HCT116 (cell line): Measurements from ENCODE around the gene PRKCA. TPM values are rescaled to one million over a fixed set of nuclear protein-coding genes. Genes with fewer than 3 reads are reported as not detected.

Source experiments
- ATAC-seq: fragments of 200-7000 bp; cut with Tn5 transposase; 2 replicates; pipeline ENCODE4 v1.9.1; 2020; ENCODE audit warnings: mild to moderate bottlenecking, moderate library complexity
- BruUV-seq: library from RNA; stranded (reverse); fragments of 400-500 nt; replicated peaks from 2 replicates; lab custom pipeline; 2021; lab: Mats Ljungman, UMichigan
- CTCF ChIA-PET: fragments of 300-600 bp; sonication (Branson Sonifier 250); formaldehyde crosslinking; loops from one replicate; lab custom pipeline; 2021; ENCODE audit warnings: antibody characterized with exemption; lab: Charles Lee
- POLR2A ChIA-PET: fragments of 300-600, 350-600 bp; sonication (Branson Sonifier 250); formaldehyde crosslinking; loops from one replicate; lab custom pipeline; 2021; ENCODE audit warnings: antibody characterized with exemption; lab: Charles Lee
- RAD21 ChIA-PET, 2 experiments: fragments of 300-600 bp; sonication (Branson Sonifier 250); formaldehyde crosslinking; loops; one replicate each; lab custom pipeline; 2023; ENCODE audit warnings: low total read pairs in 2 of 2; ENCODE audit not compliant: uncharacterized antibody in 2 of 2, unreplicated experiment in 2 of 2, low non-redundant PET in 1 of 2; lab: Charles Lee
- DNase-seq: peaks from one replicate; pipeline ENCODE4 v3.0.0-alpha.2; 2010; ENCODE audit warnings: low read depth, low spot score
- H2AFZ ChIP-seq: fragments of 200-600 bp; shearing (Covaris generic), sonication (generic); 2 replicates; pipeline ENCODE4 v1.6.1; 2017; ENCODE audit warnings: low read depth, mixed run types, mixed read lengths, antibody characterized with exemption, low read length; ENCODE audit not compliant: poor library complexity, severe bottlenecking
- H3K27ac ChIP-seq: 2 replicates; pipeline ENCODE4 v1.5.1; 2012; ENCODE audit warnings: low read depth, low read length
- H3K27me3 ChIP-seq: fragments of 200-600 bp; sonication (generic); 2 replicates; pipeline ENCODE4 v1.6.1; 2016; ENCODE audit warnings: mixed run types, low read length, mixed read lengths; ENCODE audit not compliant: insufficient read depth
- H3K36me3 ChIP-seq, 2 experiments: fragments of 200-500 bp in 1 of 2; fragments of 200-600 bp in 1 of 2; sonication (Bioruptor generic) in 1 of 2; sonication (generic) in 1 of 2; 2 replicates each; pipeline versions ENCODE4 v1.5.1 to v1.6.1; 2014 to 2016; ENCODE audit warnings: low read length in 2 of 2, inconsistent platforms in 1 of 2, mixed read lengths in 1 of 2, mixed run types in 1 of 2; ENCODE audit not compliant: insufficient read depth in 2 of 2, control insufficient read depth in 1 of 2
- H3K4me1 ChIP-seq, 2 experiments: fragments of 200-600 bp in 1 of 2; sonication (generic) in 1 of 2; 2 replicates each; pipeline versions ENCODE4 v1.5.1 to v1.6.1; 2012 to 2017; ENCODE audit warnings: low read length in 2 of 2, inconsistent platforms in 1 of 2, mild to moderate bottlenecking in 1 of 2, mixed read lengths in 1 of 2, mixed run types in 1 of 2, moderate library complexity in 1 of 2; ENCODE audit not compliant: insufficient read depth in 2 of 2, control insufficient read depth in 1 of 2
- H3K4me2 ChIP-seq: fragments of 200-600 bp; sonication (generic); 2 replicates; pipeline ENCODE4 v1.6.1; 2017; ENCODE audit warnings: mixed run types, low read length, mixed read lengths
- H3K4me3 ChIP-seq, 2 experiments: fragments of 200-600 bp in 1 of 2; sonication (generic) in 1 of 2; replicated peaks in 1 of 2; 2 replicates each; pipeline ENCODE4 v1.5.1; 2011 to 2016; ENCODE audit warnings: low read length in 2 of 2, control low read depth in 1 of 2, low read depth in 1 of 2, mild to moderate bottlenecking in 1 of 2, mixed read lengths in 1 of 2, mixed run types in 1 of 2
- H3K79me2 ChIP-seq: fragments of 200-600 bp; sonication (generic); 2 replicates; pipeline ENCODE4 v1.6.1; 2017; ENCODE audit warnings: mild to moderate bottlenecking, mixed run types, low read length, moderate library complexity, mixed read lengths; ENCODE audit not compliant: insufficient read depth
- H3K9ac ChIP-seq: fragments of 200-600 bp; sonication (generic); 2 replicates; pipeline ENCODE4 v1.6.1; 2016; ENCODE audit warnings: low read length, mixed read lengths
- H3K9me2 ChIP-seq: fragments of 200-600 bp; sonication (generic), shearing (Covaris generic); 2 replicates; pipeline ENCODE4 v1.6.1; 2017; ENCODE audit warnings: mixed run types, mild to moderate bottlenecking, moderate library complexity; ENCODE audit not compliant: insufficient read depth
- H3K9me3 ChIP-seq, 2 experiments: fragments of 200-500 bp in 1 of 2; fragments of 200-600 bp in 1 of 2; sonication (Bioruptor generic) in 1 of 2; sonication (generic) in 1 of 2; 2 replicates each; pipeline ENCODE4 v1.6.1; 2014 to 2017; ENCODE audit warnings: low read length in 2 of 2, mixed read lengths in 2 of 2, inconsistent platforms in 1 of 2, low read depth in 1 of 2, mild to moderate bottlenecking in 1 of 2, mixed run types in 1 of 2, moderate library complexity in 1 of 2; ENCODE audit not compliant: control insufficient read depth in 1 of 2, insufficient read depth in 1 of 2
- H4K20me1 ChIP-seq: fragments of 200-600 bp; sonication (generic), shearing (Covaris generic); 2 replicates; pipeline ENCODE4 v1.6.1; 2017; ENCODE audit warnings: mixed run types, mild to moderate bottlenecking, moderate library complexity; ENCODE audit not compliant: insufficient read depth
- ATF3 ChIP-seq: IDR thresholded peaks from 2 replicates; pipeline ENCODE4 v1.6.1; 2012
- CTCF ChIP-seq, 3 experiments: fragments of 200-600 bp in 1 of 3; sonication (generic) in 1 of 3; IDR thresholded peaks in 2 of 3; conservative IDR thresholded peaks in 1 of 3; 2 replicates each; pipeline ENCODE4 v1.5.1; 2012 to 2017; ENCODE audit warnings: low read depth in 2 of 3, low read length in 2 of 3, antibody characterized with exemption in 1 of 3, borderline replicate concordance in 1 of 3, control low read depth in 1 of 3, mild to moderate bottlenecking in 1 of 3, mixed read lengths in 1 of 3, mixed run types in 1 of 3, moderate library complexity in 1 of 3; ENCODE audit not compliant: insufficient read depth in 1 of 3
- ELF1 ChIP-seq: IDR thresholded peaks from 2 replicates; pipeline ENCODE4 v1.6.1; 2012; ENCODE audit warnings: low read depth, borderline replicate concordance
- EZH2 ChIP-seq: fragments of 200-600 bp; sonication (generic); IDR thresholded peaks from 2 replicates; pipeline ENCODE4 v1.6.1; 2017; ENCODE audit warnings: antibody characterized with exemption, mixed run types
- EZH2phosphoT487 ChIP-seq: fragments of 200-600 bp; IDR thresholded peaks from 2 replicates; pipeline ENCODE4 v1.6.1; 2018; ENCODE audit warnings: antibody characterized with exemption, borderline replicate concordance
- FOSL1 ChIP-seq: IDR thresholded peaks from 2 replicates; pipeline ENCODE4 v1.6.1; 2012; ENCODE audit warnings: low read depth
- POLR2AphosphoS5 ChIP-seq: IDR thresholded peaks from 2 replicates; pipeline ENCODE4 v1.6.1; 2011; ENCODE audit warnings: mild to moderate bottlenecking, low read depth, low read length, moderate library complexity
- RAD21 ChIP-seq: IDR thresholded peaks from 2 replicates; pipeline ENCODE4 v1.6.1; 2012; ENCODE audit warnings: low read depth, mild to moderate bottlenecking
- SIN3A ChIP-seq: IDR thresholded peaks from 2 replicates; pipeline ENCODE4 v1.6.1; 2012; ENCODE audit warnings: low read depth
- SP1 ChIP-seq: IDR thresholded peaks from 2 replicates; pipeline ENCODE4 v1.6.1; 2012; ENCODE audit warnings: low read depth
- TCF7L2 ChIP-seq: IDR thresholded peaks from 2 replicates; pipeline ENCODE4 v1.7.0; 2011; ENCODE audit warnings: borderline replicate concordance, inconsistent platforms; ENCODE audit not compliant: insufficient read depth, insufficient read length; ENCODE audit errors: extremely low read depth
- ZFX ChIP-seq: fragments of 450-650 bp; IDR thresholded peaks from 2 replicates; pipeline ENCODE4 v1.6.1; 2017
- ZNF274 ChIP-seq: fragments of 200-500 bp; sonication (Bioruptor generic); IDR thresholded peaks from 2 replicates; pipeline ENCODE4 v1.6.1; 2014; ENCODE audit warnings: mild to moderate bottlenecking, low read depth, low read length, inconsistent platforms
- intact Hi-C: fragments of 100-400 bp; cut with micrococcal nuclease; formaldehyde crosslinking; loops from 2 replicates; pipeline ENCODE4 v1.10.0; 2022
- total RNA-seq: library from RNA; stranded (reverse); gene quantifications from one replicate; pipeline ENCODE4 v1.2.1, GENCODE V29; 2021; ENCODE audit not compliant: unreplicated experiment

The PRKCA gene
- total RNA-seq, 1 experiment from 2014 or later, result 18.8 TPM

DNA sequence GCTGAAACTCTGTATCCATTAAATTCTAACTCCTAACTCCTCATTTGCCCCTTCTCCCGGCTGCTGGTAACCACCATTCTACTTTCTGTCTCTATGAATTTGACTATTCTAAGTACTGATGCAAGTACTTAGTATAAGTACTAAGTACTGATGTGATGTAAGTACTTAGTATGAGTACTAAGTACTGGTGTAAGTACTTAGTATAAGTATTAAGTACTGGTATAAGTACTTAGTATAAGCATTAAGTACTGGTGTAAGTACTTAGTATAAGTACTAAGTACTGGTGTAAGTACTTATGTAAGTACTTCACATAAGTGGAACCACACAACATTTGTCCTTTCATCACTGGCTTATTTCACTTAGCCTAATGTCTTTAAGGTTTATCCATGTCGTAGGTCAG, 32.3 kb upstream of the PRKCA start:
- DNase-seq (no peak), ATAC-seq (no peak)
- RAD21 ChIA-PET, result no interaction called here
- POLR2A ChIA-PET, result no interaction called here
- no peaks in the 10 kb centered on the region for H4K20me1 ChIP-seq
- no peaks in the 10 kb centered on the region for H3K9me2 ChIP-seq
- no peaks in the 10 kb centered on the region for H3K36me3 ChIP-seq
- H3K27me3 ChIP-seq, result no peaks in the 10 kb centered on the region
- peaks cover 12 to 21% of the 10 kb centered on the region in 2 experiments for H3K4me1 ChIP-seq
- H3K9ac ChIP-seq, result no peak overlapping the region
- TF ChIP-seq ZNF274 (no peak), FOSL1 (no peak), CTCF (IDR thresholded peaks at IDR 0.05 in 2 of 3, conservative IDR thresholded peaks at IDR 0.05 in 1 of 3; ENCODE audit: borderline replicate concordance in 1 of 3, insufficient read depth in 1 of 3, low read depth in 2 of 3, low read length in 2 of 3) (no peak), ELF1 (no peak), TCF7L2 (no peak), SIN3A (no peak), ZFX (no peak), EZH2 (no peak), ATF3 (no peak), SP1 (no peak), EZH2phosphoT487 (no peak), POLR2AphosphoS5 (no peak), RAD21 (no peak)
- H3K4me2 ChIP-seq, result no peak overlapping the region
- no TSS peak for BruUV-seq
- CTCF ChIA-PET, result no interaction called here
- intact Hi-C loops, result no loop called here
- H3K4me3 ChIP-seq, result no peak overlapping the region
- no peaks in the 10 kb centered on the region for H3K9me3 ChIP-seq
- H3K27ac ChIP-seq, result no peak overlapping the region
- no peaks in the 10 kb centered on the region for H3K79me2 ChIP-seq
- H2AFZ ChIP-seq, result no peak overlapping the region
